GM19455 (cell line): ENCODE results near the gene ADK.
"Not testable (repeated sequence)": the region's sequence is repeated elsewhere in the genome, so short reads cannot be mapped to it uniquely, and the experiment has no call there.

Source experiments
- ATAC-seq: cut with Tn5 transposase; IDR thresholded peaks from one replicate; pipeline ENCODE4 v1.9.1; 2021; ENCODE audit not compliant: unreplicated experiment

Gene ADK

GRCh38 chr10:74178042-74178791 lies 27.2 kb downstream of the ADK start:
- ATAC-seq = no peak

DNA sequence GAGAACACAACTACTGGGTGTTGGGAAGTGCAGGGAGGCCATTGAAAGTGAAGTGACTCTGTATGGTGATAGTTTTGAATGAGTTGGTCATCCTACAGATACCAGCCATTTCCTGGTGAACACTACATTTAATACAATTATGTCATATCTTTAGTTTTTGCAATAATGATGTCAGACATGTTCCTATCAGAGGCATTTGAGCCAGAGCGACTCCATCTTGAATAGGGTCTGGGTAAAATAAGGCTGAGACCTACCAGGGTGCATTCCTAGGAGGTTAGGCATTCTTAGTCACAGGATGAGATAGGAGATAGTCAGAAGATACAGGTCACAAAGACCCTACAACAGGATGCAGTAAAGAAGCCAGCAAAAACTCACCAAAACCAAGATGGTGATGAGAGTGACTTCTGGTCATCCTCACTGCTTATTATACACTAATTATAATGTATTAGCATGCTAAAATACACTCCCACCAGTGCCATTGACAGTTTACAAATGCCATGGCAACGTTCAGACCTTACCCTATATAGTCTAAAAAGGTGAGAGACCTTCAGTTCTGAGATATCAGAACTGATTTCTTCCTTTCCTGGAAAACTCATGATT lies 28.2 kb downstream of the ADK start:
- ATAC-seq = no peak

GRCh38 chr10:74186678-74187077 lies 35.7 kb downstream of the ADK start:
- no peak for ATAC-seq

DNA sequence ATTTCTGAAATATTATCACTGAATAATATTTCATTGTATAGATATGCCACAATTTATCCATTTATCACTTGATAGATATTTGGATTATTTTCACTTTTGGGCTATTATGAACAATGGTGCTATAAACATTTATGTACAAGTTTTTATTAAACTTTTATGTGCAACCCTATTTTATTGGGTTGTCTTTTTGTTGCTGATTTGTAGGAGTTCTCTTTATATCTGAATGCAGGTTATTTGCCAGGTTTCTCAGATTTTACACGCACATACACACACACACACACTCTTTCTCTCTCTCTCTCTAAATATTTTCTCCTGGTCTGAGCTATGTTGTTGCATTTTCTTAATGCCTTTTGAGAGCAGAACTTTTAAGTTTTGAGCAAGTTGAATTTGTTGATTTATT lies 36.2 kb downstream of the ADK start:
- no peak for ATAC-seq

DNA sequence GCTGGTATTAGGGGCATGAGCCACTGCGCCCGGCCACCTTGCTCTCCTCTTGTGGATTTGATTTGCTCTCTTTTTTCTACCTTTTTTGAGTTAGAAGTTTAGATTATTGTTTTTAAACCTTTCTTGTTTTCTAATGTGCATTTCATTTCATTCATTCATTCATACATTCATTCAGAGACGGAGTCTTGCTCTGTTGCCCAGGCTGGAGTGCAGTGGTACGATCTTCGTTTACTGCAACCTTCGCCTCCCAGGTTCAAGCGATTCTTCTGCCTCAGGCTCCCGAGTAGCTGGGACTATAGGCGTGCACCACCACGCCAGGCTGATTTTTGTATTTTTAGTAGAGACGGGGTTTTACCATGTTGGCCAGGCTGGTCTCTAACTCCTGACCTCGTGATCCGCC lies 37.6 kb downstream of the ADK start:
- not testable (repeated sequence) for ATAC-seq

DNA sequence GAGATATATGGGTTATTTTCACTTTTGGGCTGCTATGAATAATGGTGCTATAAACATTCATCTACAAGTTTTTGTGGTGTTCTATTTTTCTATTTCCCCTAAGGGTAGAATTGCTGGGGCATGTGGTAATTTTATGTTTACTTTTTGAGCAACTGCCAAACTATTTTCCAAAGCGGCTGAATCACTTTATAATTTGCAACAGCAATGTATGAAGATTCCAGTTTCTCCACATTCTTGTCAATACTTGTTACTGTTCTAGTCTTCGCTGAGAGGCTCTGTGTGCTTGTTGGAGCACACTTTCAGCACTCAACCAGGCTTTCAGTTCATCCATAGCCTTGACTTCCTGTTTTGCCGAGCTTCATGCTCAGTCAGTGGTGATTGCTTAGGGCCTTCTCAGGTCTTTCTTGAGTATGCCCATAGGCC lies 39.0 kb downstream of the ADK start:
- no peak for ATAC-seq

DNA sequence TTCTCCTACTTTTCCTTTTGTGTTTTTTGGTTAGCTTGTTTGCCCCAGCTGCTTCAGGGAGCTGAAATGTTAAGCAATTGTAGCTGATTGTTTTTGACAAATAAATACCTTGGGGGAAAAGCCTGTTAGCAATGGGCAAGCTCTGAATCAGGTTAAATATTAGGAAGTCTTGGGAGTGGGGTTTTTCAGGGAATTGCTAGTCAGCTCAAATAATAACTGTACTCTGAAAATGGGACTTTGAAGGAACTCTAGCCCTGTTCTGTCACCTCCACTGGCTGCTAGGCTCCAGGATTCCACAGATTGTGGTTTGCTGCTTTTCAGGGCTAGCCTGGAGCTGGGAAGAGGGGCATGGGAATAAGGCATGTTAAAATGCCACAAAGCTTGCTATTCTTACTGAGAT lies 39.5 kb downstream of the ADK start:
- no peak for ATAC-seq

GRCh38 chr10:74194545-74194944 lies 43.5 kb downstream of the ADK start:
- ATAC-seq = no peak

DNA sequence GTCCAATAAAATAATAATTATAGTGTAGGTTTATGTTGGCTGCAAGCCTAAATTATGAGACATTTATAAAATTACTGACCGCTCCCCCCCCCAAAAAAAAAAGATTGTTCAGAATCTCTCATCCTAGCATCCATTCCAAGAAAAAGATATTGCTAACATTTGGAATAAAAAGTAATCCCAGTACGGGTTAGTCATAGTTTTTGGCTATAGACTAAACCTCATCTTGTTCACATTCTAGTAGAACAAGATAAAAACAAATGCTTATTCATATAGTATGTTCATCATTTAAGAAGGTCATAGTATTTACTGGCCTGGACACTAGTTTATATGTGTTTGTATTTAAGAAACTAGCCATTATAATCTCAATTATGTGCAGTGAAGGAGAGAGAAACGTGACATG lies 44.0 kb downstream of the ADK start:
- ATAC-seq = no peak

- ATAC-seq = no peak
Measured at GRCh38 chr10:74199315-74199714, 48.3 kb downstream of the ADK start.

- no peak for ATAC-seq
Measured at GRCh38 chr10:74202356-74202755, 51.3 kb downstream of the ADK start.

DNA sequence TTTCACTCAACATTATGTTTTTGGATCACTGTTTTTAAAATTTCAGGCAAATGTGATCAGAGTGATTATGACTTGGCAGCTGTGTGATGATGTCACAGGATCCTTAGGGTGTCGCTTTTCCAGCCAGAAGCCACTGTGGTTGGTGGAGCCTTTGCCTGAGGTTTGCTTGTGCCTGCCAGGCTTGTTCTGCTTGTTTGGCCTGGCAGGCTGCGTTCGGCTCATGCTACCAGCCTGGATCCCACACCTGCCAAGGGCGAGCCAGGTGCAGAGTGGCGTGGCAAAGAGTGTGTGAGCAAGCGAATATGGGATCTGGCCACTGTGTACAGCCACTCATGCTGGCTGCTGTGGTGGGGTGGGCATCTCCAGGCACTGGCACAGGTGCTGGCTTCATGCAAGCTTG lies 55.7 kb downstream of the ADK start:
- no peak for ATAC-seq

DNA sequence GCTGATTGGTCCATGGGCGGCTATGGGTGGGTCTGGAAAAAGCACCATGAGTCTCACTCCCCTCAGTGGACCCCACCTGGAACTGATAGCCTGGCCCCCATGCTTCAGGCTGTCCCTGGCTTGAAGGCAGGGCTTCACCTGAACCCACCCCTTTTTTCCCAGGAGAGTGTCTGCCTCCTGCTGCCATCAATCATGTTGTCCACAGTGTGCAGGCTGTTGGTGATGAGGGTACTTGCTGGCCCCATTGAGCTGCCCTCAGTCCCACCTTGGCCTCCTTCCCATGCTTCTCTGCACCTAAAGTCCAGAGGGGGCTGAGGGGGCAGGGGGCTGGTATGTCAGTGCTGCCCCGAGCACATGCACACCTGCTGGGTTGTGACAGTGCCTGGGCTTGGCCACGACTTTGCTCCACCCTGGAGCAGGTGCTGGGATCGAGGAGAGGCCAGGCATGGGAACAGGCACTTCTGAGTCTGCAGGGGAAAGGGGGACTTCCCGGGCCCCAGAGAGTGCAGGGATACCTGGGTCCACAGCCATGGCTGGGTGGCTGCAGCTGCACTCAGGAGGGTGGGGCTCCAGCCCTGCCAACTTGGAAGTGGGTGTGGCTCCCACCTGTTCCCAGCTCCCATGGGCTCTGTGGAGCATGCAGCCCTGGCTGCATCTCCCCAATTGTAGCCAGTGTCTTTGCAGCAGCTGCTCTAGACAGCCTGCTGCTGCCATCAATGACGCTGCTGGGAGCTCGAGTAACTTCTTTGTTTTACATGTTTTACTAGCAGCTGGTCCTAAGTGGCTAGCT lies 56.9 kb downstream of the ADK start:
- no peak for ATAC-seq

DNA sequence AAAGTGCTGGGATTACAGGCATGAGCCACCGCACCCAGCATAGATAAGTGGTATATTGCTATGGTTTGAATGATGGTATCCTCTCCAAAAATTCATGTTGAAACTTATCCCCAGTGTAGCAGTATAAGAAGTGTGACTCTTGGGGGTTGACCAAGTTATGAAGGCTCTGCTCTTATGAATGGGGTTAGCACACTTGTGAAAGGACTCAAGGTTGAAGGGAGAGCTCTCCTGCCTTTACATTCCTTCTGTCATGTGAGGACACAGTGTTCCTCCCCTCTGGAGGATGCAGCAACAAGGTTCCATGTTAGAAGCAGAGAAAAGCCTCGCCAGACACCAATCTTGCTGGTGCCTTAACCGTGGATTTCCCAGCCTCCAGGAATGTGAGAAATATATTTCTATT lies 58.0 kb downstream of the ADK start:
- no peak for ATAC-seq

- no peak for ATAC-seq
Measured at GRCh38 chr10:74213019-74213418, 62.0 kb downstream of the ADK start.

- no peak for ATAC-seq
Measured at GRCh38 chr10:74213571-74214162, 62.6 kb downstream of the ADK start.

- ATAC-seq = not testable (repeated sequence)
Measured at GRCh38 chr10:74217110-74217509, 66.1 kb downstream of the ADK start.

GRCh38 chr10:74222467-74222866 lies 71.4 kb downstream of the ADK start:
- not testable (repeated sequence) for ATAC-seq

DNA sequence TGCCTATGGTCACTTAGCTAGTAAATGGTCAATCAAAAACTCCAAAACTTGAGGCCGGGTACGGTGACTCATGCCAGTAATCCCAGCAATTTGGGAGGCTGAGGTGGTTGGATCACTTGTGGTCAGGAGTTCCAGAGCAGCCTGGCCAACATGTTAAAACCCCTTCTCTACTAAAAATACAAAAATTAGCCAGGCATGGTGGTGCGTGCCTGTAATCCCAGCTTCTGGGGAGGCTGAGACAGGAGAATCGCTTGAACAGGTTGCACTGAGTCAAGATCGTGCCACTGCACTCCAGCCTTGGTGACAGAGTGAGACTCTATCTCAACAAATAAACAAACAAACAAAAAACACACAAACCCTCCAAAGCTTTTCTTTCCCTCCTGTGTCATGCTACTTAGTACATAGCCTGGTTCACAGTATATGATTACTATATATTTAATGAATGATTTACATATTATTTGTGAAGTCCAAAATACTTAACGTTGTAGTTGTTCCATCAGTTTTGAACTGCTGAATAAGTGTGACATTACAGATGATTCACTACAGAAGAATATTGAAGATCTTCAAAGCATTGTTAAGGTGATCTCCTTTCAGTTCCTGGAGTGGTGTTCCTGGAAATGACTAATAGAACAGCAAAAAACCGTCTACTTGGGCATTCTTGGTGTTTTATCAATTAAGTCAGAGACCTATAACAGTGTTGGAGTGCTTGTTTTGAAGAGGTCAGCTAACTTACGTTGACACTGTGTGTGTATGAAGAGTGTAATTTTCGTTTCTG lies 72.9 kb downstream of the ADK start:
- ATAC-seq = no peak

GRCh38 chr10:74227697-74228424 lies 76.8 kb downstream of the ADK start:
- ATAC-seq = no peak
